Measurements from ENCODE around the gene SRF. TPM values are rescaled to one million over a fixed set of nuclear protein-coding genes. Genes with fewer than 3 reads are reported as not detected.

Gene SRF
- total and polyA plus RNA-seq, 2 of the 4 experiments (the other 2 are of a cell fraction): 20.6 to 56.3 TPM

- peak; percentile 81; the same call in 1 of the 2 replicates for TF ChIP-seq MXI1 (IDR thresholded peaks at IDR 0.05; ENCODE audit: borderline replicate concordance, low read depth, low read length)
- no peak for TF ChIP-seq RCOR1 (IDR thresholded peaks at IDR 0.05; ENCODE audit: insufficient replicate concordance, low read length)
- no peak for TF ChIP-seq CHD1 (IDR thresholded peaks at IDR 0.05; ENCODE audit: low read depth, low read length)
- no peak for TF ChIP-seq NFE2L2 (IDR thresholded peaks at IDR 0.05; ENCODE audit: low read depth, low read length)
Observed at GRCh38 chr6:43181942-43182860, 11.1 kb downstream of the SRF start, which contains the start of gene CUL9 (continued).

GRCh38 chr6:43183441-43183840 is 12.4 kb downstream of the SRF start:
- Histone ChIP-seq H2BK15ac (ENCODE audit: low read depth, low read length) (no peak overlapping the region), H2BK120ac (ENCODE audit: low read depth, low read length) (no peak overlapping the region), H3K36me3 (ENCODE audit: control insufficient read depth, insufficient read depth, low read length) (peaks cover 54% of the 10 kb centered on the region), H3K27me3 (ENCODE audit: control insufficient read depth, insufficient read depth, low read length) (no peaks in the 10 kb centered on the region), H3K4me1 (ENCODE audit: control insufficient read depth, insufficient read depth, low read length) (peaks cover 2% of the 10 kb centered on the region), H3K9me1 (ENCODE audit: insufficient read depth, low read length) (no peaks in the 10 kb centered on the region; the same call in 1 of the 2 replicates), H3K4ac (ENCODE audit: low read depth, low read length) (no peak overlapping the region), H4K8ac (ENCODE audit: low read depth in 2 of 2, low read length in 2 of 2) (no peak overlapping the region), H2BK5ac (ENCODE audit: low read depth, low read length, poor library complexity, severe bottlenecking) (no peak overlapping the region), H3K14ac (replicated peaks; ENCODE audit: low read depth, low read length) (no peak overlapping the region), H2AFZ (replicated peaks; ENCODE audit: low read length, poor library complexity) (no peak overlapping the region), H3K27ac (ENCODE audit: insufficient read depth, low read length) (no peak overlapping the region), H3K9ac (ENCODE audit: low read depth, low read length) (no peak overlapping the region), H3K23ac (ENCODE audit: low read depth, low read length) (peak overlapping the region; percentile 15; the same call in 1 of the 2 replicates), H2BK20ac (ENCODE audit: low read depth, low read length) (no peak overlapping the region), H2AK9ac (replicated peaks; ENCODE audit: low read depth, low read length, poor library complexity) (no peak overlapping the region), H2AK5ac (ENCODE audit: low read depth, low read length) (no peak overlapping the region), H4K91ac (ENCODE audit: insufficient read depth, low read depth, low read length) (no peak overlapping the region), H4K5ac (ENCODE audit: low read depth, low read length) (no peak overlapping the region), H3K56ac (ENCODE audit: extremely low read depth, insufficient read depth, low read length) (no peak overlapping the region), H3K4me3 (ENCODE audit: insufficient read depth, low read depth, low read length) (no peak overlapping the region), H3K18ac (ENCODE audit: low read depth, low read length) (no peak overlapping the region), H3K4me2 (ENCODE audit: low read depth, low read length) (no peak overlapping the region; the same call in 1 of the 2 replicates), H3K9me3 (ENCODE audit: control insufficient read depth, insufficient read depth, low read length) (no peaks in the 10 kb centered on the region), H4K20me1 (ENCODE audit: insufficient read depth, low read length) (no peaks in the 10 kb centered on the region), H3K79me1 (ENCODE audit: low read depth in 1 of 2, low read length in 2 of 2) (peaks cover 10 to 44% of the 10 kb centered on the region in 2 experiments)
- in situ Hi-C loops (cut with MboI; ENCODE audit: low sequenced_read_pairs) (no loop called here), dilution Hi-C loops (cut with HindIII; ENCODE audit: low sequenced_read_pairs, unreplicated experiment) (no loop called here), intact Hi-C loops (cut with micrococcal nuclease) (no loop called here)
- CTCF ChIA-PET: no interaction called here
- no TSS peak for BruUV-seq (replicated peaks)
- POLR2A ChIA-PET (ENCODE audit: unreplicated experiment): no interaction called here
- TF ChIP-seq MXI1 (IDR thresholded peaks at IDR 0.05; ENCODE audit: borderline replicate concordance, low read depth, low read length): no peak
- TF ChIP-seq CHD1 (IDR thresholded peaks at IDR 0.05; ENCODE audit: low read depth, low read length): no peak
- TF ChIP-seq RCOR1 (IDR thresholded peaks at IDR 0.05; ENCODE audit: insufficient replicate concordance, low read length): no peak
- no peak for TF ChIP-seq USF2 (IDR thresholded peaks at IDR 0.05; ENCODE audit: low read depth, low read length)
- no peak for TF ChIP-seq MAFK (IDR thresholded peaks at IDR 0.05; ENCODE audit: low read depth, low read length)
- DNase-seq (no peak), ATAC-seq (ENCODE audit: low read depth) (no peak)
- 80% methylated on average over 1 of the region's 4 CpGs; no CpG with 5 or more reads in 1 of the 2 experiments for WGBS, 2 experiments (ENCODE audit: extremely low coverage in 2 of 2, insufficient read length in 1 of 2)

All from IMR-90 (cell line).